ENCODE measurements around the gene TMCC2. TPM values are rescaled to one million over a fixed set of nuclear protein-coding genes. Genes with fewer than 3 reads are reported as not detected.

The TMCC2 gene
- total RNA-seq, 1 donor from 2014 or later = 7.9 TPM

DNA sequence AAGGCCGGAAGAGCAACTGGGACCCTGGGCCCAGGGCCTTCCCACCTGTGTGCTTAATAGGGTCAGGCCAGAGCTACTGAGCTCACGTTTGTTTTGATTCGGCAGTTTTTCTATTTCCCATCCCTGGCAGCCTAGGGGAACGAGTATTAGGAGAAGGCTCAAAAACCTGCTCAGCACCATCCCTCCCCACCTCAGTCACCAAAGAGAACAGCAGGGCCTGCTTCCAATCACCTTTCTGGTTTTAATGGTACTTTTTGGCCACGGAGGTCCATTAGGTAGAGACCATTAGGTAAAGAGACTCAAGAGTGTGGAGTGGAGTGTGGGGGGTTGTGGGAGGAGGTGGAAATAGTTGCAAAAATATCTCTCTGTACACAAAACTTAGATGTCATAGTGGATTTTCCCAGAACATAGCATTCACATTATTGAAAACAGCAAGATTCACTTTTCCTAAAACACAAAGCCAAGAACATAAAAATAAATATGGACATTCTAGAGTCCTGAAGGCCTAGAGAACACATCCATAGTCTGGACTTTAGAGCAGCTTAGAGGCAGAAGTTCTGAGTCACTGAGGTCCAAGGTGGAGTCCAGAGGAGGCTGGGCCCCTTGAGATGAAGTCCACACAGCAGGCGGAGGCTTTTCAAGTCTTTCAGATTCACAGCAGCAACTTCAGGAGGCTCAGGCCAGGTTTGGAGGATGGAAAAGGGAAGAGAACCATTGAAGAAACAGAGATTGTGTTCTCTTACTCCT lies 74.3 kb downstream of the TMCC2 start:
- DNase-seq (ENCODE audit: low spot score) = no peak

DNA sequence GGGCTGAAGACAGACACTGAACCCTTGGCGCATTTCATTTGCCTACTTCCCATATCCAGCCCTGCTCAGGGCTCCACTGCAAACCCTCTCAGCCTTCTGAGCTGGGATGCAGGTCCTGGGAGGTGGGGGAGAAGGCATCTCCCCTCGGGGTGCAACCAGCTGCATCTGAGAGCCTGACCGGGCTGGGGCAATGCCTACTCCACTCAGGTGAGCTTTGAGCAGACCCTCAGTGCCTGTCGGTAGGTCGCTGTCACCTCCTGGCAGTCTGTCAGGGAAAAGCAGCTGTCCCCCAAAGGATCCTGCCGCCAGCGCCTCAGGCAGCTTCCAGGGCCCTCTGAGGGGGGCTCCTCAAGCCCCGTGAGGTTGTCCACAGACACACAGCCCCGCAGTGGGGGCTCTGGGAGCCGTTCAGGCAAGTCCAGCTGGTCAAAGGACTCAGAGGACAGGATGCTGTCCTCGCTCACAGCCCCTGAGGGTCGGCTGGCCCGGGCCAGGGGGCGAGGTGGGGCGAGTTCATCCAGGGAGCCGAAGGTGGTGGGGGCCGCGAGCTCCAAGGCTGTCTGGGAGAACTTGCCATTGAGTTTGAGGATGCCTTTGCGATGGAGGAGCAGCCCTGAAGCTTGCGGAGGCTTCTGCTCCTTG lies 75.6 kb downstream of the TMCC2 start:
- no peak for DNase-seq (ENCODE audit: low spot score)

DNA sequence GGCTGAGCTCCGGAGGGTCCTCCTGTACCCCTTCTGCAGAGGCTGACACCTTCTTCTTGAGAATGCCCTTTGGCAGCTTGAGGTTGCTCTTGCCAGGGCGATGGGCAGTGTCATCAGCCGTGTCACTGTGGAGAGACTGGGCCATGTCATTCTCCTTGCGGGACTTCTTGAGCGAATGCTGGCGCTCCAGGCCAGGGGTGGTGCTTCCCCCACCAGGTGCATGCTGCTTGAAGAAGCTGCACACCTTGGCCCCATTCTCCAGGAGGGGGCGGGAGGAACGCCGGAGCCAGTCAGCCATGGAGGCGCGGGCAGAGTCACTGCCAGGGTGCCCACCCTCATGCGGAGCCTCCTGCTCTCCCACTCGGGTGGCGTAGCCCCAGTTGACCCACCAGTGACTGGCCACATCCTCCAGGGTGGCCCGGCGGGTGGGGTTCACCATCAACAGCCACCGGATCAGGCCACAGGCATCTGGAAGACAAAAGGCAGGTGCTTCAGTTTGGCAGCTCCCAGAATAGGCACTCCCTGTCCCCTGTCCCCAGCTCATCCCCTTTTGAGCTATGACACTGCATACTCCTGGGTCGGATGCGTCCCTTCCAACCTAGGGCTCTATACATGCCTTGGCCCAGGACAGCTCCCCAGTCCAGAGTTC lies 76.4 kb downstream of the TMCC2 start:
- DNase-seq (ENCODE audit: low spot score) = no peak

DNA sequence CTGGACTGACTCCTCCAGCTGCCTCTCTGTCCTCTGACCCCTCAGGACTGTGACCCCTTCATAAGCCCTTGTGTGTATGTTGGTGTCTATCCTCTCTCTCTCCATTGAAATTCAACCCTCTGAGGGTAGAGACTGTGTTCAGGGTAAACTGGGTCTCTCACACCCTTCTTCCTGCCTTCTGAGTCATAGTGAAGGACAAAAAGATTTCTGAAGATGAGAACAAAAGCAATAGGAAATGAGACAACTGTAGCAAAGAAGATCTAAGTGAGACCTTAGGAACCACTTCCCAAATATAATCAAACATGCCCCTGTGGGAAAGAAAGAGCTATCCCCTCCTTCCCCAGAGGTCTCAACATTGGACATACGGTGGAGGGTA lies 76.9 kb downstream of the TMCC2 start:
- no peak for DNase-seq (ENCODE audit: low spot score)

DNA sequence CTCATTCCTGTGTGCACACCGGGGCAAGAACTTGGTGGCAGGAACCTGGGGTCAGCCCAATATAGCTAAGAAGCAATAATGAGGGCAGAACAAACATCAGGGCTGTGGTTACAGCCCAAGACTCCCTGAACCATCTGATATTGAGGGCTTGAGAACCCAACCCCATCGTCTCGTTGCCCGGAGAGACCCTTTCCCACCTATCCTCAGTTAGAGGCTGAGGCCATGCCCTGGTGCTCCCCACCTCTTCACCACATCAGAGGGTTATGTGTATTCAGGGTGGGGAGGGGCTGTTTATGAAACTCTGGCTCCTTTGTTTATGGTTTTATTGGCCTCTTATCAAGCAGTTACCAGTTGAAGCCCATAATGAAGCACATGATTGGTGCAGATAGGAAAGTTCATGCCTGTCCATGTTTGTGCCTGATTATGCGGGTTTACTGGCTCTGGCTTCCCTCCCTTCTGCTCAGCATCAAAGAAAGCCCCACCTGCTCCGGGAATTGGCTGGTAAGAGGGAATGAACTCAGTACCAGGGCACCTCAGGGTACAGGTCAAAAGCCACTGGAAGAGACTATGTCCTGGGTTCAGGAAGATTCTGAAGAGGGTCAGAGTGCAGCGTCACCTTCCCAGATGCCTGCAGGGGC lies 79.3 kb downstream of the TMCC2 start:
- DNase-seq (ENCODE audit: low spot score) = no peak

DNA sequence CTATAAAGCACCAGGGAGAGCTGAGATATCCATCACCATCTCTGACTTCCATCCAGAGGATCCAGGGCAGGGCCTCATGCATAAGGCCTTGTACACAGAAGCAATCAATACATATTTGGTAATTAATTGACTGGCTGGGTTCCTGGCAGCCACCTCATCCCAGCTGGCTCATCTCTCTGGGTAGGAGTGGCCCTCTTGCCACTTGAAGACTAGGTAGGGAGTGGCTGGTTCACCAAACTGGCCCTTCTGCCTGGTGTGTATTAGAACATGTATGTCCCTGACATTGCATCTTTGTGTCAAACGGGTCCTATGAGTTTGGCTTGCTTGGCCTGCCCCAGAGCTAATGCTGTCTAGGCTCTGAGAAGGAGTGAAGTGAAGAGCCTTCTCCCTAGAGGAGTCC lies 82.0 kb downstream of the TMCC2 start:
- no peak for DNase-seq (ENCODE audit: low spot score)

DNA sequence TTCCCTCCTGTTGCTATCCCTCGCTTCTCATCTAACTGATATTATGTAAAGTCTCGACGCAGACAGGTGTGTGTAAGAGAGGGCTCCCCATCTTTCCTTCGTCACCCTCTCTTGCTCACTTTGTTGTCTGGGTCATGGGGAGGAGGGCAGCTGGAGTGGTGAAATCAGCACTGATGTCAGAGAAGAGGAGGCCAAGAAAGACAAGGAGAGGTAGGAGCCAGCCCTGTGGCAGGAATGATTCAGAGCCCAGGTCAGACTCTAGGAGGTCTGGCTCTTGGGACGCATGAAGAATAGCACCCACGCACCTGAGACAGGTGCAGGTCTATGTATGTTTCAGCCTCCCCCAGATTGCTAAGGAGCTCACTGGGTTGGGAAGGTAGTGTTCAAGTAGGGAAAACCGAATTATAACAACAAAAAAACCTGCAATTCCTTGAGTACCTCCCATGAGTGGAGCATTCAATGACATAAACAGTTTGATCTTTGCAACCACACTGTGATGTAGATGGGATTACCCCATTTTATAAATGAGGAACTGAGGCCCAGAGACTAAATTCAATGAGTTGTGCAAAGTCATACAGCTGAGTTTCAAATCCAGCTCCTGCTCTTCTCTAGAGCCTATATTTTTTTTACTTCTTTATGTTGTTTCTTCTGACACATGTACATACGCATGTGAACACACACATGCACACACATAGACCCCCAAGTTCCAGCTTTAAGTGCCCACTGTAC lies 83.4 kb downstream of the TMCC2 start:
- DNase-seq (ENCODE audit: low spot score) = no peak

DNA sequence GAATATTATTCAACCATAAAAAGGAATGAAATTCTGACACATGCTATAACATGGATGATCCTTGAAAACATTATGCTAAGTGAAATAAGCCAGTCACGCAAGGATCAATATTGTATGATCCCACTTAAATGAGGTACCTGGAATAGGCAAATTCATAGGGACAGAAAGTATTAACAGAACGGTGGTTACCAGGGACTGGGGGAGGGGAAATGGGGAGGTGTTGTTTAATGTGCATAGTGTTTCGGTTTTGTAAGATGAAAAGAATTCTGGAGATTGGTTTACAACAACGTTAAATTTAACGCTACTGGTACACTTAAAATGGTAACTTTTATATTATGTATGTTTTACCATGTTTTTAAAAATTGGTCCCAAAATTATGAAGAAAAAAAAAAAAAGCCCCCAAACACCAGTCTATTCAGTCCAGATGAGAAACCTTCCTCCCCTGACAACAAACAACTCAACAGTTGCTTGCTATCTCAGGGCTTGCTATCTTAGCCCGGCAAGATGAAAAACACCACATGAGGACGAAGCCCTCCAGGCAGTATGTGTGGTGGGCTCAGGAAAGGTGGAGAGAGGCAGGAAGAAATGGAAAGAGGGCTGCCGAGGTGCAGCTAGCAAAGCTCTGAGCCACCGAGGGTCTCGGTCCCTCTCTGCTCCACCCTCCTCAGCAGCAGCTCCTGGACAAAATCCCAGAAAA lies 85.3 kb downstream of the TMCC2 start:
- DNase-seq (ENCODE audit: low spot score) = no peak

DNA sequence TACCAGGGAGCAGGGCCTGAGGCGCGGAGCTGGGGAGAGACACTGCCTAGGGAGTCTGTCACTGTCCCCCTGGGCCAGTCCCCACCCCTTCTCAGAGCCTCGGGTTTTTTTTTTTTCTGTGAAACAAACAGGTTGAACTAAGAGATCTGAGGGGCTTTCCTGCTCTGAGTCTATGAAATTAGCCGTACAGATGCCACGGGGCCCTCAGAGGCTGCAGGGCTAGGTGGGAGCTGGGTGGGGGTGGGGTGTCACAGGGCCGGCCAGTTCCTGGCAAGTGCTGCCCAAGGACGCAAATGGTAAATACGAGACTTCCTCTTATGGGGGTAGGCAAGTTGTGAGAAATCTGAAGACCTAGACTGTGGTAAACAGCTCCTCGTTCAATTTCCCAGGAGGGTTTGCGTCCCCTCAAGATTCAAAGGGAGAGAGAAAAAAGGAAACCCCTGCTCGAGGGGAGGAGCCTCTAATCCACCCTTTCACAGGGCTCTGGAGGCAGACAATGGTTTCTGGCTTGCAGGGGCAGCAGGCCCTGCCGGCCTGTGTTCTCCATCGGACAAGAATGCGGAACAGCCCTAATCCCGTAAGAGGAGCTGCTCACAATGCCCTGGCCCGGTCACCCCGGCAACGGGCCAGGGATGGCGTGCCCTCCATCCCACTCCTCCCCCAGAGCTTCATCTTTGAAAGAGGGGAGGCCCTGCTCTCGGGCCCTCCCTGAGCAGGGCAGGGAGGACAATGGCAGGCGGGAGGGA lies 86.0 kb downstream of the TMCC2 start:
- peak; percentile 88 for DNase-seq (ENCODE audit: low spot score)

DNA sequence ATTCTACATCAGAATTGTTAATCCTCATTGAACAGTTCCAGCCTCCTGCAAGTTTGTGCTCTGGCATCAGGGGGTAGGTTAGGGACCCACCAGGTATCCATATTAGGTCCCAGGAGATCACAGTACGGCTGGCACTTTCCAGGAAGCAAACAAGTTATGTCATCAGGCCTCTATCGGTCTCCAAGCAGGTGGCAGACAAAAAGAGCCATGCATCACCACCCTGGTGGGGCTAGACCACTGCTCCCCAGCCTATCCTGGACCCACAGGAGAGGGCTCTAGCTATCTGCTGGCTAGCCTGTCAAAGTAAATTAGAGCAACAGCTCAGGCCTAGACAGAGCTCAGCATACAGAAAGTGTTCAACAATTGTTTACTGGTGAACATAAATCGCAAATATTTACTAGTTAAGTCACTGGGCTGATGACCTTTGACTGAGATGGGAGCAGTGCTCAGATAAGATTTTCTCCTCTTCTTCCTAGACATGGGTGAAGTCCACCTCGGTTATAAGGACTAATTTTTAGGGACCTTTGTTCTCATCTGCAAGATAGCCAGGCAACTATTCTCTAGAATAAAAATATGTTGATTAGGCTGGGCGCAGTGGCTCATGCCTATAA lies 87.4 kb downstream of the TMCC2 start:
- DNase-seq (ENCODE audit: low spot score) = no peak

DNA sequence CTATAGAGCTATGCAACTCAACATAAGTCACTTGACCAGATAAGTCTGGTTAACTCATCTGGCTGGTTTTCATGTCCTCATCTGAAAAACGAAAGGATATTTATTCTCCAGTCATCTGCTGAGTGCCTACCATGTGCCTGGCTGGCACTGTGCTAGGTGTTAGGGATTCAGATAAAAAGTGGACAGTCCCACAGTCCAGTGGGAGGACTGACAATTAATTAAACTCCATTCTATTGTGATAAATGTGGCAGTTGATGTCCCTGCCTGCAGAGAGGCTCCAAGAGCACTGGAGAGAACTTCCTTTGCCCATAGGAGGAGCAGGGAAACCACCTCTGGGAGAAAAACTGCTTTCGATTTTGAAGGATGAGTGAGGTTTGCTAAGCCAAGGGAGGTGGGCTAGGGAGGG lies 88.4 kb downstream of the TMCC2 start:
- DNase-seq (ENCODE audit: low spot score) = no peak

DNA sequence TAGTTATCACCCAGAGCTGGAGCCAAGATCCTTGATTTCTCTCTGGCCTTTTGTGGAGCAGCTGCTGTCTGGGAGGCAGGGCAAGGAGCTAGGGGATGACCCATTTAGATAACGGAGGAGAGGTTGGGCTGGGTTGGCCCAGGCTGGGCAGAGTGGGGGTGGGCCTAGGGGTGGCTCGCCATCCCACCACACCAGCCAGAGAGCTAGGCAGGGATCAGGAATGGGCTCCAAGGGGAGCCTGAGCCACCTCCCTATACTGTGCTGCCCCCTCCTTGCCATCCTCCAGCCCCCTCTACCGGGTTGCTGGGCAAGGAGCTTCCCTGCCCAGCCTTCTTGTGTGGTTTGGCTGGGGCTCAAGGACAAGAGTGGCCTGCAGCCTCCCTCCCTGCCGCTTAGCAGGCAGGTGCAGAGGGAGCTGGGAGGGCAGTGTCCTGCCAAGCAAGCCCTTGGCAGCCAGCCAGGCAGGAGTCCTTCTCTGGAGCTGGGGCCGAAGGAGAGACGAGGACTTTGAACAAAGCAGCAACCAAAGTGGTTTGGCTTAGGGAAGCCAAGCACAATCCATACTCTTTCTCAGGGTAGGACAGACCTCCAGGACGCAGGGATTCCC lies 89.7 kb downstream of the TMCC2 start:
- no peak for DNase-seq (ENCODE audit: low spot score)

DNA sequence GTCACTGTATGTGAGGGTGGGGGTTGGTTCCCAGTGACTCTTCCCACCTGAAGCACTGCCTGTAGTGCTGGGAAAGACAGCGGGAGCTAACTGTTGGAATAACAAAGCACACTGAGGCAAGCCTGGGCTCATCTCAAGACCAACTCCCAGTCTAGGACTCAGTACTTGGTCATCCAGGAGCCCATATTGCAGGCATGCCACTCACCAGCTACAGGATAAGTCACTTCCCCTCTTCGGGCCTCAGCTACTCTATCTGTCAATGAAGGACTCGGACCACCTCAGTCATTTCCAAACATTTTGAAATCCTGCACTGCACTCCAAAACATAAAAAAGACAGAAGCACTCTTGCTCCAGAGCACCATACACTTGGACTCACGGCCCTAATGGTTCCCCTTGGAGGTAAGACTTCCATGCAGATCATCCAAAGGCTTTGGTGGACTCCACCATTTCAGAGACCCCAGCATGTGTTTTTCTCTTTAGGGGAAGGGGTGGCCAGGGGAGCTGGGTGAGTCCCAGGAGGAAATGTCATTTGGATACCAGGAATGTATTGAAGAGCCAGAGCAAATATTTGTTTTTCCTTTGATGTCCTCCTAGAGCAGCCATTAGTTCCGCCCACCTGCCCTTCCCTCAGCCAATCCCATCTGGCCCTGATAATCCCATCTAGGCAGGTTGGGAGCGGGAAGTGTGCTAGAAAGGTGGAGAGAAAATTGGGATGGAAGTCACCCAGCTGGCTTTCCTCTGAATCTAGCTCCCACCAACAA lies 90.7 kb downstream of the TMCC2 start:
- DNase-seq (ENCODE audit: low spot score) = no peak

DNA sequence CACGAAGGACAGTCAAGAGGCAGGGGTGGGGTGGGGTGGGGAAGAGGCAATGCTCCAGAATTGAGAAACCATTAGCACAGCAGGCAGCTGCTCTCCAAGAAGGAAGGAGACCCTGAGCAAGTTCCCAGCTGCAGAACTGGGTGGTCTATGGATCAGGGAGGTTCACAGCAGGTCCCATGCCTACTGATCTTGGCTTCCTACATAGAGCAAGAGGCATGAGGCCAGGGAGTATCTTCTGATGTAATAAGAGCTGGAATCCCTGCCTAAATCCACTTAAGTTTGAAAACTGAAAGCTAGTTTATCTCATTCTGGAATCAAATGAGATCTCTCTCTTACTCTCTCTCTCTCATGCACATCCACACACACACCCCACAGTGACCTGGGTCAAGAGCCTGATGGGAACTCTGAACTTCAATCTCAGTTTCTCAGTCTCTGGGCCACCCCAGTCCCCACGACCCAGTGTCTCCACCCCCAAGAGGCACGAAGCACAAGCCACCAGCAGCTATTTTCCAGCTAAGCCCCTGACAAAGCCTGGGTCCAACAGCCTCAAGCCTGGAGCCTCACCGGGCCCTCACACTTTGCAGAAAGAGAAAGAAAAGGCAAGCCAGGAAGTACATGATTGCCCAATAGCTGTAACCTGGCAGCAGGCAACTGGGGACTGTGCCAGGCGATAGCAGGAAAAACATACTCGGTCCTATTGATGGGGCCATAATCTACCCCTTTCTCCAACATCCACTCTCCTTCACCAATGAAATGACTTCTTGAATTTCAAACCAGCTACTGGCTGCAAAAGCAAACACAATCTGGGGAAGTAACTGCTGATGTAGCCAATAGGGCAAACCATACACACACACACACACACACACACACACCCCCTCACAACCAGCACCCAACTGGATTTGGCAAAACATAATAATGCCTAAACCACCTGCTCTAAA lies 91.6 kb downstream of the TMCC2 start:
- peak; percentile 49 for DNase-seq (ENCODE audit: low spot score)

DNA sequence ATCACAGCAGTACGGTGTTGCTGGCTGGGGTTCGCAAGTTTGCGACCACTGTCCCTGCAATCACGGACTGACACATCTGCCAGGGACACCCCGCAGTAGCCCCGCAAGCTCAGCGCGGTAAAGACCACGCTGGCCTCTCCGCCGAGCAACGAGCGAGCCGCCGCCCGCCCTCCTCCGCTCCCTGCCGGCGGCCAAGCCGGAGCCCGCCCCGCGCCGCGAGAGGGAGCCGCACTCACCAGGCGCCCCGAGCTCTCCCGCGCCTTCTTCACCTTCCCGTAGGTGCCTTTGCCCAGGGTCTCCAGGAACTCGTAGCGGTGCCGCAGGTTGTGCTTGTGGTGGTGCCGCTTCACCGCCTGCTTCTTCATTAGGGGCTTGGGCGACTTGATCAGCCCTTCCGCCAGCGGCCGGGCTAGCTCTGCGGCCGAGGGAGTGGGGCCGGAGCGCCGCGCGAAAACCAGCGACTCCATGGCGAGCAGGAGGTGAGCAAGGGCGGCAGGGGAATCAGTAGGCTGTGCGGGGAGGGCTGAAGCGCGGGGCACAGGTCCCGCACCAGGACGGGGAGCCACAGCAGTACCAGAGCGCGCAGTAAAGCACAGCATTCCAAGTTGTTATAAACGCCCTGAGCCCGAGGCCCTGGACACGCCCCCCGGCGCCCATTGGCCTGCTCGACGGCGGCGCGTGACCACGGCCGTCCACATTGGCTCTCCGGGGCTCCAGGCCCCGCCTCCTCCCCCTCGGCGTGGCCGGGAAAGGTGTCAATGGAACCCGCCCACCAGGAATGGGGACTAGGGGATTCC lies 93.6 kb downstream of the TMCC2 start, which contains the start of gene NUAK2:
NUAK2 (minus strand) TSS at position 584 of the 797 bp plus-strand sequence; CDS start at position 467, 117 bp downstream.
- DNase-seq (ENCODE audit: low spot score) = peak; percentile 86

DNA sequence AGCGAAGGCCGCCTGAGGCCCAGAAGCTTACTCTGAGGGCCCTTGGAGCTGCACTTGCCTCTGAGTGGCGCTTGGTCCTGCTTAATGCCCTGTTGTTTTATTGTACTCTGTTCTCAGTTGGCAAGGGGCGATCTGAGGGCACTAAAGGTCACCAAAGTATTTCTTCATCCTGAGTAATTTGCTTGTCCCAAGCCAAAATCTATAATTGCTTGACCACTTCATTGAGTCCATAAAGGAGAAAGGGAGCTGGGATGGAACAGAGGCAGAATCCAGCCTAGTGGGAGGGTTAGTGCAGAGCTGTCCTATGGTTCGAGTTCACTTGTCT lies 94.2 kb downstream of the TMCC2 start:
- DNase-seq (ENCODE audit: low spot score) = no peak

Data from umbilical cord (tissue), 2 donors.